Measurements from ENCODE around the gene TMEM81. TPM values are rescaled to one million over a fixed set of nuclear protein-coding genes. Genes with fewer than 3 reads are reported as not detected.

TMEM81 gene
- total and polyA plus RNA-seq, 2 donors (not counting 1 experiment from before 2014, with no cell fraction given) = 1.8 to 1.9 TPM

DNA sequence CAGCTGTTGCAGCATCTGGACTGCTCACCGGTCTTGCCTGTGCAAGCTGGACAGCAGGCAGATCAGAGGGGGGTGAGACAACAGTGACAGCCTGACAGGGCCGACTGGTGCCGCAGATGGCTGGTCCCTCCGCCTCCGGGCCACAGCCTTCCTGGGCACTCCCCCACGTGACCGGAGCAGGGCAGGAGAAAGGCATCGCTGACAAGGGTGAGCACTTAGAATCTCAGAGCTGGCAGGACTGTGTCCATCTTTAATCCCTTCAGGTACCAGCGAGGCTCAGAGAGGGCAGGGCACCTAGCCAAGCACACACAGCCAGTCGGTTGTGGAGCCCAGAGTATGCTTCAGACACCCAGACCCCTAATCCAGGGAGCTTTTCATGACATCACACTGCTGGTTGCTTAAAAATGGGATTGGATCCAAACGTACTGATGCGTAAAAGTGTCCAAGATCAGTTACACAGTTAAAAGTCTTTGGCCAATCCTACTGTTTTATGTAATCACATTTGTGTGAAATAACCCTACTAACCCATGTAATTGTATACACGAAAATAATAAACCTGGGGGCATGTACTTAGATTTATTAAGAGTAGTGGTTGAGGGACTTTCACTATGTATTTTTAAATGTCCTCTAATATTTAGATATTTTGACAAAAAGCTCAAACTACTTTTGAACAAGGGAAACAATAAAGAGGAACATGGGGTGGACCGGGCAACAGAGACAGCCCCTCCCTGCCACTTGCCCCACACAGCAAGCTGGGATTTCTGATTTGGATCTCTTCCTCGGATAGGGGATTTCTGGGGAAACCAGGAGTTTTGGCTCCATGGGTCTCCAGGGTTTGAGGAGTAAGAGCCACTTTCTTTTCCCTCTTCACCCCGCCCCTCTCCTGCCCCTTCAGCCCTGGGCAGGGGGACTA, 42.0 kb downstream of the TMEM81 start:
- H3K27me3 ChIP-seq (ENCODE audit: control insufficient read depth, insufficient read depth, low read length) = peaks cover 35% of the 10 kb centered on the region
- no peak overlapping the region for H3K4me2 ChIP-seq (ENCODE audit: extremely low read depth, insufficient read depth, low read length)
- H3K9me3 ChIP-seq (ENCODE audit: control insufficient read depth, insufficient read depth, low read depth, low read length) = no peaks in the 10 kb centered on the region
- H3K9ac ChIP-seq (ENCODE audit: insufficient read depth, low read length) = no peak overlapping the region
- H4K20me1 ChIP-seq (ENCODE audit: control insufficient read depth, extremely low read depth, insufficient read depth, low read length) = no peaks in the 10 kb centered on the region
- H3K4me3 ChIP-seq (replicated peaks in 1 of 4; ENCODE audit: control extremely low read depth in 1 of 4, insufficient read depth in 1 of 4, low read depth in 3 of 4, low read length in 4 of 4) = no peak overlapping the region
- no peaks in the 10 kb centered on the region for H3K36me3 ChIP-seq (ENCODE audit: control insufficient read depth, insufficient read depth, low read length)
- TF ChIP-seq, protein P1, sequence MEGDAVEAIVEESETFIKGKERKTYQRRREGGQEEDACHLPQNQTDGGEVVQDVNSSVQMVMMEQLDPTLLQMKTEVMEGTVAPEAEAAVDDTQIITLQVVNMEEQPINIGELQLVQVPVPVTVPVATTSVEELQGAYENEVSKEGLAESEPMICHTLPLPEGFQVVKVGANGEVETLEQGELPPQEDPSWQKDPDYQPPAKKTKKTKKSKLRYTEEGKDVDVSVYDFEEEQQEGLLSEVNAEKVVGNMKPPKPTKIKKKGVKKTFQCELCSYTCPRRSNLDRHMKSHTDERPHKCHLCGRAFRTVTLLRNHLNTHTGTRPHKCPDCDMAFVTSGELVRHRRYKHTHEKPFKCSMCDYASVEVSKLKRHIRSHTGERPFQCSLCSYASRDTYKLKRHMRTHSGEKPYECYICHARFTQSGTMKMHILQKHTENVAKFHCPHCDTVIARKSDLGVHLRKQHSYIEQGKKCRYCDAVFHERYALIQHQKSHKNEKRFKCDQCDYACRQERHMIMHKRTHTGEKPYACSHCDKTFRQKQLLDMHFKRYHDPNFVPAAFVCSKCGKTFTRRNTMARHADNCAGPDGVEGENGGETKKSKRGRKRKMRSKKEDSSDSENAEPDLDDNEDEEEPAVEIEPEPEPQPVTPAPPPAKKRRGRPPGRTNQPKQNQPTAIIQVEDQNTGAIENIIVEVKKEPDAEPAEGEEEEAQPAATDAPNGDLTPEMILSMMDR (conservative IDR thresholded peaks at IDR 0.05 in 1 of 2, IDR thresholded peaks at IDR 0.05 in 1 of 2; ENCODE audit: low read depth in 1 of 2, low read length in 2 of 2) = no peak
- no peak for TF ChIP-seq EZH2 (IDR thresholded peaks at IDR 0.05; ENCODE audit: low read length, missing control alignments)
- DNase-seq (ENCODE audit: low read depth in 2 of 2) = no peak
- H2AFZ ChIP-seq (ENCODE audit: low read length) = no peak overlapping the region
- H3K4me1 ChIP-seq (ENCODE audit: control insufficient read depth, extremely low read depth, insufficient read depth, low read length) = no peaks in the 10 kb centered on the region
- no peak overlapping the region for H3K27ac ChIP-seq (ENCODE audit: insufficient read depth, low read length)
- H3K79me2 ChIP-seq (ENCODE audit: control insufficient read depth, insufficient read depth, low read length) = no peaks in the 10 kb centered on the region

DNA sequence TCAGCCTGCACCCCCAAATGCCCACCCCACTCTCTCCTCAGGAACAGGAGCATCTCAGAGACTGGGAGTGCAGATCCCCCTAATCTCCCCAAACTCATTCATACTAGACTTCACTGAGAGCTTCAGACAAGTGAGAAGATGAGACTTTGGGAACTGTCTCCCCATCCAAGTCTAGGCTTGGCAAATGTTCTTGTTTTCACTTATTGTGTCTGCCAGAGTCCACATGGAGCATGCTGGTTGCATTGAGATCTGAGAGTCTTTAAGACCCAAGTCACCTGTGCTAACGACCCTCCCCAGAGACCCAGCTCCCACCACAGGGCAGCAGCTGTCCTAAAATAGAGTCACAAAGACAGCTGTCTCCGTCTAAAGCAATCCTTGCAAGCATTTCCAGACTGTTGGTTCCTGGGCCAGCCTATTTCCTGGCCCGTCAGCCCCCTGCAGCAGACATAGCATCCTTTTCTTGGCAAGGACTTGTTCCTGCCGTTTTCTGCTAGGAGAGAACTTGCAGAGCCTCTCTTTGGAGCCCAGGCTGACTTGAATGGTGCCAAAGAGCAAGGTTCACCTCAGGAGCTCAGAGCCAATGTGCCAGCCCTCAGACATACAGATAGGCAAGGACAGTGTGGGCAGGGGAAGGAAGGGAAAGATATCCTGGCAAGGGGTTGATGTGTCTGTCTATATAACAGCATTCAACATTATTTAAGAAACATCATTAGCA, 43.1 kb downstream of the TMEM81 start:
- Histone ChIP-seq H3K27me3 (ENCODE audit: control insufficient read depth, insufficient read depth, low read length) (peaks cover 33% of the 10 kb centered on the region), H3K4me2 (ENCODE audit: extremely low read depth, insufficient read depth, low read length) (no peak overlapping the region), H3K9ac (ENCODE audit: insufficient read depth, low read length) (no peak overlapping the region), H3K4me3 (replicated peaks in 1 of 4; ENCODE audit: control extremely low read depth in 1 of 4, insufficient read depth in 1 of 4, low read depth in 3 of 4, low read length in 4 of 4) (no peak overlapping the region), H3K36me3 (ENCODE audit: control insufficient read depth, insufficient read depth, low read length) (no peaks in the 10 kb centered on the region), H2AFZ (ENCODE audit: low read length) (no peak overlapping the region), H3K27ac (ENCODE audit: insufficient read depth, low read length) (no peak overlapping the region), H3K4me1 (ENCODE audit: control insufficient read depth, extremely low read depth, insufficient read depth, low read length) (no peaks in the 10 kb centered on the region), H3K9me3 (ENCODE audit: control insufficient read depth, insufficient read depth, low read depth, low read length) (no peaks in the 10 kb centered on the region), H4K20me1 (ENCODE audit: control insufficient read depth, extremely low read depth, insufficient read depth, low read length) (no peaks in the 10 kb centered on the region), H3K79me2 (ENCODE audit: control insufficient read depth, insufficient read depth, low read length) (no peaks in the 10 kb centered on the region)
- DNase-seq (ENCODE audit: low read depth in 2 of 2) = no peak
- TF ChIP-seq, protein P1 (conservative IDR thresholded peaks at IDR 0.05 in 1 of 2, IDR thresholded peaks at IDR 0.05 in 1 of 2; ENCODE audit: low read depth in 1 of 2, low read length in 2 of 2) = no peak
- peak; percentile 13 for TF ChIP-seq EZH2 (IDR thresholded peaks at IDR 0.05; ENCODE audit: low read length, missing control alignments)

DNA sequence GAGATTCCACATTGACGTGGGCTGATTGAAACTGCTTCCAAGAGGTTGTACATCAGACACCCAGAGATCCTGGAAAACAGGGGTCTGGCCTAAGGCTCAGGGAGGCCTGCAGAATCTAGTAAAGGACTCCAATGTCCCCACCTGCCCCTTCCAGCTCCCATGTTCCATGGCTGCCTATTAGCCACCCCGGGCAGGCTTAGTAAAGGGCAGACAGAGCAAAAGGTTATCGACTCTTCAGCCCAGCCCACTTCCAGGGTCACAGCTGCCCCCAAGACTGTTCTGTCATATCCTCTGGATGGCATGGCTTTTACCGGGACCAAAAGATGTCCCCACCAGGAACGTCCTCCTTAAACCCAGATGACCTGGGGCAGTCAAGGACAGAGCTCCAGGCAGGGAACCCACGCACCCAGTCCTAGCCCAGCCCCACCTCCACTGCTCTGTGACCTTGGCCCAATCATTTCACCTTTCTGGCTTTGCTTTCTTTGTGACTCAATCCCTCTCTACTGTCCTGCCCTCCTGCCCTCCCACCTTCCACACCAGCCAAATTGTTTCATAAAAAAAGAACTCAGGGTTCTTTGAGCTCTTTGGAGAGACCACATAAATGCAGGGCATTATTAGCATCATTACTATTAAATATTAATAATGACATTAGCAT, 46.0 kb downstream of the TMEM81 start:
- Histone ChIP-seq H4K20me1 (ENCODE audit: control insufficient read depth, extremely low read depth, insufficient read depth, low read length) (no peaks in the 10 kb centered on the region), H3K4me3 (replicated peaks in 1 of 4; ENCODE audit: control extremely low read depth in 1 of 4, insufficient read depth in 1 of 4, low read depth in 3 of 4, low read length in 4 of 4) (no peak overlapping the region), H3K27me3 (ENCODE audit: control insufficient read depth, insufficient read depth, low read length) (peaks cover 25% of the 10 kb centered on the region), H3K36me3 (ENCODE audit: control insufficient read depth, insufficient read depth, low read length) (no peaks in the 10 kb centered on the region), H3K9ac (ENCODE audit: insufficient read depth, low read length) (no peak overlapping the region), H3K27ac (ENCODE audit: insufficient read depth, low read length) (no peak overlapping the region), H3K4me1 (ENCODE audit: control insufficient read depth, extremely low read depth, insufficient read depth, low read length) (no peaks in the 10 kb centered on the region), H3K79me2 (ENCODE audit: control insufficient read depth, insufficient read depth, low read length) (no peaks in the 10 kb centered on the region), H2AFZ (ENCODE audit: low read length) (no peak overlapping the region), H3K9me3 (ENCODE audit: control insufficient read depth, insufficient read depth, low read depth, low read length) (no peaks in the 10 kb centered on the region), H3K4me2 (ENCODE audit: extremely low read depth, insufficient read depth, low read length) (no peak overlapping the region)
- no peak for DNase-seq (ENCODE audit: low read depth in 2 of 2)
- TF ChIP-seq, protein P1 (conservative IDR thresholded peaks at IDR 0.05 in 1 of 2, IDR thresholded peaks at IDR 0.05 in 1 of 2; ENCODE audit: low read depth in 1 of 2, low read length in 2 of 2) = no peak
- no peak for TF ChIP-seq EZH2 (IDR thresholded peaks at IDR 0.05; ENCODE audit: low read length, missing control alignments)

Data from fibroblast of lung (primary cell).